ENCODE data around the gene UCHL3.
A peak's percentile ranks its signal among the peaks of the same experiment; 100 is the strongest.

The UCHL3 gene

GRCh38 chr13:75547917-75548316 is 1.7 kb upstream of the UCHL3 start:
- DNase-seq (ENCODE audit: extremely low read depth in 1 of 2, low read depth in 1 of 2): no peak

- DNase-seq (ENCODE audit: extremely low read depth in 1 of 2, low read depth in 1 of 2): peak; percentile 2 to 26
These were observed 572 bp downstream of the UCHL3 start for GRCh38 chr13:75550159-75550567.

- no peak for DNase-seq (ENCODE audit: extremely low read depth in 1 of 2, low read depth in 1 of 2)
These were observed 4.9 kb downstream of the UCHL3 start for GRCh38 chr13:75554464-75554863.

- DNase-seq (ENCODE audit: extremely low read depth in 1 of 2, low read depth in 1 of 2): no peak
These were observed 5.4 kb downstream of the UCHL3 start for GRCh38 chr13:75554981-75555380.

GRCh38 chr13:75555836-75556235 is 6.2 kb downstream of the UCHL3 start:
- DNase-seq (ENCODE audit: extremely low read depth in 1 of 2, low read depth in 1 of 2): no peak

GRCh38 chr13:75556961-75557360 is 7.4 kb downstream of the UCHL3 start:
- DNase-seq (ENCODE audit: extremely low read depth in 1 of 2, low read depth in 1 of 2): no peak

GRCh38 chr13:75558145-75558840 is 8.7 kb downstream of the UCHL3 start:
- no peak for DNase-seq (ENCODE audit: extremely low read depth in 1 of 2, low read depth in 1 of 2)

- no peak for DNase-seq (ENCODE audit: extremely low read depth in 1 of 2, low read depth in 1 of 2)
These were observed 17.1 kb downstream of the UCHL3 start for GRCh38 chr13:75566658-75567057.

- DNase-seq (ENCODE audit: extremely low read depth in 1 of 2, low read depth in 1 of 2): no peak
These were observed 20.0 kb downstream of the UCHL3 start for GRCh38 chr13:75569576-75569975.

- no peak for DNase-seq (ENCODE audit: extremely low read depth in 1 of 2, low read depth in 1 of 2)
These were observed 29.9 kb downstream of the UCHL3 start for GRCh38 chr13:75579529-75579928.

- no peak for DNase-seq (ENCODE audit: extremely low read depth in 1 of 2, low read depth in 1 of 2)
These were observed 32.5 kb downstream of the UCHL3 start for GRCh38 chr13:75581874-75582640.

GRCh38 chr13:75583091-75583490 is 33.5 kb downstream of the UCHL3 start:
- no peak for DNase-seq (ENCODE audit: extremely low read depth in 1 of 2, low read depth in 1 of 2)

- no peak for DNase-seq (ENCODE audit: extremely low read depth in 1 of 2, low read depth in 1 of 2)
These were observed 35.6 kb downstream of the UCHL3 start for GRCh38 chr13:75585153-75585552.

- no peak for DNase-seq (ENCODE audit: extremely low read depth in 1 of 2, low read depth in 1 of 2)
These were observed 38.1 kb downstream of the UCHL3 start for GRCh38 chr13:75587679-75588078.

- no peak for DNase-seq (ENCODE audit: extremely low read depth in 1 of 2, low read depth in 1 of 2)
These were observed 47.1 kb downstream of the UCHL3 start for GRCh38 chr13:75596657-75597182.

GRCh38 chr13:75600371-75600770 is 50.8 kb downstream of the UCHL3 start:
- no peak for DNase-seq (ENCODE audit: extremely low read depth in 1 of 2, low read depth in 1 of 2)

GRCh38 chr13:75603038-75603437 is 53.4 kb downstream of the UCHL3 start:
- no peak for DNase-seq (ENCODE audit: extremely low read depth in 1 of 2, low read depth in 1 of 2)

- no peak for DNase-seq (ENCODE audit: extremely low read depth in 1 of 2, low read depth in 1 of 2)
These were observed 57.9 kb downstream of the UCHL3 start for GRCh38 chr13:75607447-75607846.

GRCh38 chr13:75610466-75610865 is 60.9 kb downstream of the UCHL3 start:
- no peak for DNase-seq (ENCODE audit: extremely low read depth in 1 of 2, low read depth in 1 of 2)

- no peak for DNase-seq (ENCODE audit: extremely low read depth in 1 of 2, low read depth in 1 of 2)
These were observed 62.8 kb downstream of the UCHL3 start for GRCh38 chr13:75612354-75612753.

GRCh38 chr13:75617230-75617629 is 67.6 kb downstream of the UCHL3 start:
- no peak for DNase-seq (ENCODE audit: extremely low read depth in 1 of 2, low read depth in 1 of 2)

- DNase-seq (ENCODE audit: extremely low read depth in 1 of 2, low read depth in 1 of 2): no peak
These were observed 68.7 kb downstream of the UCHL3 start for GRCh38 chr13:75618308-75618707.
